Measurements from ENCODE around the gene PROSER3.

Gene PROSER3

DNA sequence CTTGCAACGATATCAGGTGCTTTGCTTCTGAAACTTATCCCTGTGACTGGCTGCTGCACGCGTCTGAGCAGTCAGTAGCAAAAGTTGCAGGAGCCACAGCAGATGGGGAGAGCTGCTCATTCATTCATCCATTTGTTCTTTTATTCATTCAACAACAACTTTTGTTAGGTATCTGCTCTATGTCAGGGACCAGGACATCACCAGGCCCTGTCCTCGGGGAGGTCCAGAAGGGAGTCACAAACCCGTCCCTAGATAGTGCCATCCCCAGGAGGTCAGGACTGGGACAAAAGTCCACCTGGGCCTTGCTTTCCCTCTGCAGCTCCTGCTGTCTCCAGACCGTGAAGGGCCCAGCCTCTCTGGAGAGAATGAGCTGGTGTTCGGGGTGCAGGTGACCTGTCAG is 20.0 kb downstream of the PROSER3 start:
- DNase-seq (ENCODE audit: low spot score): no peak

DNA sequence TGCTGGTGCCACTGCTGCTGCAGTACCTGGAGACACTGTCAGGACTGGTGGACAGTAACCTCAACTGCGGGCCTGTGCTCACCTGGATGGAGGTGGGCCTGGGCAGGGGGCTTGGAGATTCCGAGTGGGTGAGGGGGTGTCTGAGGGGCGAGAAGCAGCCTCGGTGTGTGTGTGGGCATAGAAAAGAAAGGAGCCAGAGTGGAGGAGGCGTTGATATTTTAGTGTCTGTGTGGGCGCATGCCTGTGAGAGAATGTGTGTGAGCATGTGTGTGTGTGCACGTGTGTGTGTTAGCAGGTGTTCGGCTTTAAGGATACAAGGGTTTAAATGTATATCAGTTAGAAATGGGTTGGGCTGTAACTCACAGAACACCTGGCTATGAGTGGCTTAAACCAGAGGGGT is 21.1 kb downstream of the PROSER3 start:
- no peak for DNase-seq (ENCODE audit: low spot score)

DNA sequence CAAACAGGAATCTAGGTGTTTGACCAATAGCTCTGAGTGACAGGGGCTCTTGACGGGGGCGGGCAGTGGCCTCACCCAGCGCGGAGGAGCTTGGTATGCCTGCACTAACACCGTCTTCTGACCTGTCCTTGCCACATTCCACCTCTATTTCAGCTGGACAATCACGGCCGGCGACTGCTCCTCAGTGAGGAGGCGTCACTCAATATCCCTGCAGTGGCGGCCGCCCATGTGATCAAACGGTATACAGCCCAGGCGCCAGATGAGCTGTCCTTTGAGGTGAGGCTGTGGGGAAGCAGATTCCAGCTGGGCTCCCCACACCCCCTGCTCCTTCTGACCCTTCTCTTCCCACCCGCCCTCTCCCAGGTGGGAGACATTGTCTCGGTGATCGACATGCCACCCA is 22.1 kb downstream of the PROSER3 start:
- no peak for DNase-seq (ENCODE audit: low spot score)

DNA sequence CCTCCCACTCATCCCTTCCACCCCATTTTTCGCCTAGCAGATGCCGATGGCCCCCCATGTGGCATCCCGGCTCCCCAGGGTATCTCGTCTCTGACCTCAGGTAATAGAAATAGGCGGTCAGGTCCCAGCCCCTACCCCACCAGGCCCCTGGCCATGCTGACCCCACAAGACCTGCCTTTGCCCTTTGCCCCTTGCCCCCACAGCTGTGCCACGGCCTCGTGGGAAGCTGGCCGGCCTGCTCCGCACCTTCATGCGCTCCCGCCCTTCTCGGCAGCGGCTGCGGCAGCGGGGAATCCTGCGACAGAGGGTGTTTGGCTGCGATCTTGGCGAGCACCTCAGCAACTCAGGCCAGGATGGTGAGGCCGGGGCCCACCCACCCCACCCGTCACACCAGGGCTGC is 22.7 kb downstream of the PROSER3 start:
- DNase-seq (ENCODE audit: low spot score): no peak

DNA sequence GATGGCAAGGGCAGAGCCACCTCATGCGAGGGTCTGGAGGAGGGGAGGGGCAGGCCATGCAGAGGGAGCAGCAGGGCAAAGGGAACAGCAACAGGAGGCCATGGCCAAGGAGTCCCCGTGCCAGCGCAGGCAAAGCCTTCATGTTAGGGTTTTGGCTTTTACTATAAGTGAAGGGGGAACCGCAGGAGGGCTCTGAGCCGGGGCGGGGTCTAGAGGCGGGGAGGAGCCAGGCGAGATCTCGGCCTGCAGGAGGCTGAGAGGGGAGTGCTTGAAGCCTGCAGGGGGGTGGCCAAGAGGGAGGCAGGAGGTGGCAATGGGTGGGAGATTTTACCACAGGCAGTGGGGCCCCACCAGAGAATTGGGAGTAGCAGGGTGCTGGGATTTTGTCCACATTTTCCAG is 23.7 kb downstream of the PROSER3 start:
- DNase-seq (ENCODE audit: low spot score): no peak

DNA sequence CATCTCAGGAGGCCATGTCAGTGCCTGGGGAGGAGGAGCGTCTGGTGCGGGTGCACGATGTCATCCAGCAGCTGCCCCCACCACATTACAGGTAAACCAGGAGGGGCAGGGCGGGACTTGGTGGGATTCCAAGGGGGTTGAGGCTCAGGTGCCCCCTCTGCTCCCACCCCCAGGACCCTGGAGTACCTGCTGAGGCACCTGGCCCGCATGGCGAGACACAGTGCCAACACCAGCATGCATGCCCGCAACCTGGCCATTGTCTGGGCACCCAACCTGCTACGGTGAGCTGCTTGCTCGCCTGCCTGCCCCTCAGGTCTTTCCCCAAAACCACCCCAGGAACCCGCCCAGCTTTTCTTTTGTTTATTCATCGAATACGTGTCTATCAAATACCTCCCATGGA is 24.6 kb downstream of the PROSER3 start:
- DNase-seq (ENCODE audit: low spot score): no peak

DNA sequence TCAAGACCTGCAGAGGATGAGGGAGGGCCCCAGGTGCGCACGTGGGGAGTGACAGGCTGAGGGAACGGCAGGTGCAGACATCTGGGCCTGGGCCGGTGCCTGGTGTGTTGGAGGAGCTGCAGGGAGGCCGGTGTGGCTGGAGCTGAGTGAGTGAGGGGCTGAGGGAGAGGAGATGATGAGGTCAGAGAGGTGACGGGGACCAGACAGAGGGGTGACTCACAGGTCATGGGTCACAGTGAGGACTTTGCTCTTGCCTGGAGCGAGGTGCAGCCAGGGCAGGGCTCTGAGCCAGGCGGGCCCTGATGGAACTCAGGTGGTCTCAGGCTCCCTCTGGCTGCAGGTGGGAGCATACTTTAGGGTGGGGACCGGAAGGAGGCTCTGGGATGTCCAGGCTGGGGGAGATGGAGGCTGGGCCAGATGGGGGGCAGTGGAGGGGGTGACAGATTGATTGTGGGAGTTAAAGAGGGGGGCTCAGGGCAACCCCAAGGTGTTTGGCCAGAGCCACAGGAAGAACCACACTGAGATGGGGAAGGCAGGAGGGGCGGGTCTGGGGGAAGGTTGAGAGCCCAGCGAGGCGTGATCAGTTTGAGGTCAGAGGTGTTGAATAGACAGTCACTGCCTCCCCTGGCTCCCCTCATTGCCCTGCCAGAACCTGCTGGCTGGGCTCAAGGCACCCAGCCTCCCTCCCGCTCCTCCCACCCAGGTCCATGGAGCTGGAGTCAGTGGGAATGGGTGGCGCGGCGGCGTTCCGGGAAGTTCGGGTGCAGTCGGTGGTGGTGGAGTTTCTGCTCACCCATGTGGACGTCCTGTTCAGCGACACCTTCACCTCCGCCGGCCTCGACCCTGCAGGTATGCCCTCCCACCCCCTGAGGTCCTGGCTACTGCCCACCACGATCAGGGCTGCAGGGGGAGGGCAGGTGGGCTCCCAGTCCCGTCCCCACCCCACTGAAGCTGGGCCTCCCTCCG is 25.8 kb downstream of the PROSER3 start:
- no peak for DNase-seq (ENCODE audit: low spot score)

DNA sequence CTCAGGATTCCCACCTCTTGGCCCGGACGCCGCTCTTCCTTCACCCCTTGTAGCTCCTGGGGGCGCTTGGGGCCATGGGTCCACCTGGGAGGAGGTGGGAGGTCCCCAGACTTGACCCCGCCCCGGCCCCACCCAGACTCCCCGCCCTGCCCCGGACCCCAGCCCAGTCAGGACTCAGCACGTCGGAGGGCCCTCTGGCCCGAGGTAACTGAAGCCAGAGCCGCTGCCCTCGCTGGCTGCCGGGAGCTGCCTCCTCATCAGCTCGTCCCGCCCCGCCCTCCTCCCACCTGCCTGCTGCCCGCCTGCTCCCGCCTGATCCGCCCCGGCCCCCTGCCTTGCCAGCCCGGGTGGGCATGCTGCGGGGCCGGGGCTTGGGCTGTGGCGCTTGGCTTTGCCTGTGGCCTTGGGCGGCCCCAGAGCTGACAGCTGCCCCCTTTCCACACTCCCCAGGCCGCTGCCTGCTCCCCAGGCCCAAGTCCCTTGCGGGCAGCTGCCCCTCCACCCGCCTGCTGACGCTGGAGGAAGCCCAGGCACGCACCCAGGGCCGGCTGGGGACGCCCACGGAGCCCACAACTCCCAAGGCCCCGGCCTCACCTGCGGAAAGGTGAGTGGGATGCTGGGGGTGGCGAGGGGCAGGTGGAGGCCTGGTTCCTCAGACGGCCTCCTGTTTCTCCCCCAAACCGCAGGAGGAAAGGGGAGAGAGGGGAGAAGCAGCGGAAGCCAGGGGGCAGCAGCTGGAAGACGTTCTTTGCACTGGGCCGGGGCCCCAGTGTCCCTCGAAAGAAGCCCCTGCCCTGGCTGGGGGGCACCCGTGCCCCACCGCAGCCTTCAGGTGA is 26.7 kb downstream of the PROSER3 start:
- no peak for DNase-seq (ENCODE audit: low spot score)

DNA sequence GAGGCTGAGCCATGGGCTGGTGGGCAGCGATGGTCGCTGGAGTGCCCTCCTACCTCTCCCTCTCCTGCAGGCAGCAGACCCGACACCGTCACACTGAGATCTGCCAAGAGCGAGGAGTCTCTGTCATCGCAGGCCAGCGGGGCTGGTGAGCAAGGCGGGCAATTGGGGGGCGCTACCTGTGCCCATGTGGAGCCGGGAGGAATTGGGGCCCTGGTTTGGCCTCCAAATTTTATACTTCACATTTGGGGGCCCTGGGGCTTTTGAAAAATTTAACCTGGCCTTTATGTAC is 27.3 kb downstream of the PROSER3 start:
- no peak for DNase-seq (ENCODE audit: low spot score)

DNA sequence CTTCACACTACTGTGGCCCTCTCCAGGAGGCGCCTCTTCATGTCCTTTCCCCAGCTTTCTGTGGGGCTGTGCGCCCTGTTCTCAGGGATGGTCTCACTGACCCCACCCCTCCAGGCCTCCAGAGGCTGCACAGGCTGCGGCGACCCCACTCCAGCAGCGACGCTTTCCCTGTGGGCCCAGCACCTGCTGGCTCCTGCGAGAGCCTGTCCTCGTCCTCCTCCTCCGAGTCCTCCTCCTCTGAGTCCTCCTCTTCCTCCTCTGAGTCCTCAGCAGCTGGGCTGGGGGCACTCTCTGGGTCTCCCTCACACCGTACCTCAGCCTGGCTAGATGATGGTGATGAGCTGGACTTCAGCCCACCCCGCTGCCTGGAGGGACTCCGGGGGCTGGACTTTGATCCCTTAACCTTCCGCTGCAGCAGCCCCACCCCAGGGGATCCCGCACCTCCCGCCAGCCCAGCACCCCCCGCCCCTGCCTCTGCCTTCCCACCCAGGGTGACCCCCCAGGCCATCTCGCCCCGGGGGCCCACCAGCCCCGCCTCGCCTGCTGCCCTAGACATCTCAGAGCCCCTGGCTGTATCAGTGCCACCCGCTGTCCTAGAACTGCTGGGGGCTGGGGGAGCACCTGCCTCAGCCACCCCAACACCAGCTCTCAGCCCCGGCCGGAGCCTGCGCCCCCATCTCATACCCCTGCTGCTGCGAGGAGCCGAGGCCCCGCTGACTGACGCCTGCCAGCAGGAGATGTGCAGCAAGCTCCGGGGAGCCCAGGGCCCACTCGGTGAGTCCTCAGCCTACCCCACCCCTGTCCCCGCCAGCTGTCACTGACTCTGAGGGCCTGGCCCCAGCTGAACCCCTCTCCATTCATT is 28.6 kb downstream of the PROSER3 start:
- DNase-seq (ENCODE audit: low spot score): no peak

DNA sequence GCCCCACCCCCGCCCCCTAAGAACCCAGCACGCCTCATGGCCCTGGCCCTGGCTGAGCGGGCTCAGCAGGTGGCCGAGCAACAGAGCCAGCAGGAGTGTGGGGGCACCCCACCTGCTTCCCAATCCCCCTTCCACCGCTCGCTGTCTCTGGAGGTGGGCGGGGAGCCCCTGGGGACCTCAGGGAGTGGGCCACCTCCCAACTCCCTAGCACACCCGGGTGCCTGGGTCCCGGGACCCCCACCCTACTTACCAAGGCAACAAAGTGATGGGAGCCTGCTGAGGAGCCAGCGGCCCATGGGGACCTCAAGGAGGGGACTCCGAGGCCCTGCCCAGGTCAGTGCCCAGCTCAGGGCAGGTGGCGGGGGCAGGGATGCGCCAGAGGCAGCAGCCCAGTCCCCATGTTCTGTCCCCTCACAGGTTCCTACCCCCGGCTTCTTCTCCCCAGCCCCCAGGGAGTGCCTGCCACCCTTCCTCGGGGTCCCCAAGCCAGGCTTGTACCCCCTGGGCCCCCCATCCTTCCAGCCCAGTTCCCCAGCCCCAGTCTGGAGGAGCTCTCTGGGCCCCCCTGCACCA is 29.3 kb downstream of the PROSER3 start:
- no peak for DNase-seq (ENCODE audit: low spot score)

DNA sequence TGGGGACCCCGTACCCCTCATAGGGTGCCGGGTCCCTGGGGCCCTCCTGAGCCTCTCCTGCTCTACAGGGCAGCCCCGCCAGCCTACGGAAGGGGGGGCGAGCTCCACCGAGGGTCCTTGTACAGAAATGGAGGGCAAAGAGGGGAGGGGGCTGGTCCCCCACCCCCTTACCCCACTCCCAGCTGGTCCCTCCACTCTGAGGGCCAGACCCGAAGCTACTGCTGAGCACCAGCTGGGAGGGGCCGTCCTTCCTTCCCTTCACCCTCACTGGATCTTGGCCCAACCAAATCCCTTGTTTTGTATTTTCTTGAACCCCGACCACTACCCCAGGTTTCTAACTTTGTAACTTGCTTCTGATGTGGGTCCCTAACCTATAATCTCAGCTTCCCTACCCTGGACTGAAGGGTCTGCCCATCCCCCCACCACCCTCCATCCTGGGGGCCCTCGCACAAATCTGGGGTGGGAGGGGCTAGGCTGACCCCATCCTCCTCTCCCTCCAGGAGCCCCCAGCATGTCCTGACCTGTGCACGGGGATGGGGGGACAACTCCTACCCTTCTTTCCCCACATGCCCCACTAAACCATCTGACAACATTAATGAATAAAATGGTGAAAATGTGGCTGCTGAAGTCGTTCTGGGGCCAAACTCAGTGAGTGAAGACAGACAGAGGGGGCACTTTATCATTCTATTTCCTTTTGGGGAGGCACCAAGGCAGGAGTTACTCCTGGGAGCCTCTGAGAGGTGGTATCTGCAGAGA is 30.4 kb downstream of the PROSER3 start:
- no peak for DNase-seq (ENCODE audit: low spot score)

DNA sequence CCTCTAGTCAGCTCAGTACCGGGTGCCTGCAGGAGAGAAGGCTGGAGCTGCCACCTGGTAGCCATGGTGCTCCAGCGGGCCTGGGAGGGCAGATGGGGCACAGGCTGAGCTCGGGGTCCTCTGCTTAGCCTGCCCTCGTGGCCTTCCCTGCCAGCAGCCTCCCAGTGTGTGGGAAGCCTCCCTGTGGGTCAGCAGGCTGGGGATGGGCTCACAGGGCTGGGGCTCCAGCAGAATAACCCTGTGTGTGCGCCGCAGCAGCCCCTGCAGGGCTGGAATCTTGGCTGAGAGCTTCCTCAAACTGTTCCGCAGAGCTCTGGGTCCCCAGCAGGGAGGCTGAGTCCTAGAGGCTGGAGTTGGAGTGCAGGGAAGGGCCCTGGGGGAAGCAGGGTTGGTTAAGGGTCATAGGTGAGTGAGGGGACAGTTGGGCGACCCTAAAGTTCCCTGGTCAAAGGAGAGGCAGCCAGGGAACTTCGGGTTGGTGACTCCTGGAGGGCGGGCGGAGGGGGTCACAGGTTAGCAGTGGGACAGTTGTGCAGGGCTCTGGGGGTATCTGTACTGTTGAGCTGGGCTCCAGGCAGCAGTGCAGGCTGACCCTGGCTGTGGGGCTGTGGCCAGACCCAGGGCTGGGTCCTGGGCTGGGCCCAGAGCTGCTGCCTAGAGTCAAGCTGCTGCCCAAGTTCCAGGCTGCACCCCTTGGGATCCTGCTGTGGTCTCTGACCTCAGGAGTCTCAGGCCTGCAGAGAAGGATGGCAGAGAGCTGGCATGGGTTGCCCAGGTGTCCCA is 31.4 kb downstream of the PROSER3 start:
- no peak for DNase-seq (ENCODE audit: low spot score)

DNA sequence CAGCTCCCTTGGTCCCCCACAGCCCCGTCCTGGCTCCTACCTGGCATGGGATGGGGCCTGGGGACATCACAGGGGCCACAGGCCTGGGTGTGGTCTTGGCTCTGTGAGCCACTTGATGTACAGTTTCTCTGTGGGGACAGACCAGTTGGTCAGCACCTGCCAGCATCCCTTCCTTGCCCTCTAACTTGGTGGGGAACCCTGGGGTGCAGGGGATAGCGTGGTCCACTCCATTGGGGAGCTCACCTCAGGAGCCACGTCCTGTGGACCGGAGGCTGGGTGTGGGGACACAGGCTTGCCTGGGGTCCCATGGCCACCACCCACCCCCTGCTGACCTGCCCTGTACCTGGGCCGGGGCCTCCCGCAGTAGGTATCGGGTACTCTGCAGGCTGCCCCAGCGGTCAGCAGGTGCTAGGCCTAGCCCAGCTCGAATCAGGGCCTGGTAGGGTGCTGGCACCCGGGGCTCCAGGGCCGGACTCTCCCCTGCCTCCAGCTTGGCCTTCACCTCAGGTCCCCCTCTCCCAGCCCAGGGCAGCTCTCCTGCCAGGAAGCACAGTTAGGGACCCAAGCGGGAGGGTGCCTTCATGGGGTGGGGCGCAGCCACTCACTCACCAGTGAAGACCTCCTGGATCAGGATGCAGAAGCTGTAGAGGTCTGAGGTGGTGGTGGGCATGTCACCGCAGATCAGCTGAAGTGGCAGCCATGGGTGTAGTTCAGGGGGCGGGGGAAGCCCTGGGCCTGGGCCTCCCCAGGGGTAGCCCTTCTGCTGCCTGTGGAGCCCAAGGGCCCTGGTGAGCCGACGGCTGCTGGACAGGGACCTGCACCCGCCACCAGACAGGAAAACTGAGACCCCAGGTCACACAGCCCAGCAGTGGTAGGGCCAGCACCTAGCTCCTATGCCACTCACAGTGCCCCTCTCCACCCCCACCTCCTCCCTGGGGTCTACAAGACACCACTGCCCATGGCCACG is 32.3 kb downstream of the PROSER3 start:
- no peak for DNase-seq (ENCODE audit: low spot score)

DNA sequence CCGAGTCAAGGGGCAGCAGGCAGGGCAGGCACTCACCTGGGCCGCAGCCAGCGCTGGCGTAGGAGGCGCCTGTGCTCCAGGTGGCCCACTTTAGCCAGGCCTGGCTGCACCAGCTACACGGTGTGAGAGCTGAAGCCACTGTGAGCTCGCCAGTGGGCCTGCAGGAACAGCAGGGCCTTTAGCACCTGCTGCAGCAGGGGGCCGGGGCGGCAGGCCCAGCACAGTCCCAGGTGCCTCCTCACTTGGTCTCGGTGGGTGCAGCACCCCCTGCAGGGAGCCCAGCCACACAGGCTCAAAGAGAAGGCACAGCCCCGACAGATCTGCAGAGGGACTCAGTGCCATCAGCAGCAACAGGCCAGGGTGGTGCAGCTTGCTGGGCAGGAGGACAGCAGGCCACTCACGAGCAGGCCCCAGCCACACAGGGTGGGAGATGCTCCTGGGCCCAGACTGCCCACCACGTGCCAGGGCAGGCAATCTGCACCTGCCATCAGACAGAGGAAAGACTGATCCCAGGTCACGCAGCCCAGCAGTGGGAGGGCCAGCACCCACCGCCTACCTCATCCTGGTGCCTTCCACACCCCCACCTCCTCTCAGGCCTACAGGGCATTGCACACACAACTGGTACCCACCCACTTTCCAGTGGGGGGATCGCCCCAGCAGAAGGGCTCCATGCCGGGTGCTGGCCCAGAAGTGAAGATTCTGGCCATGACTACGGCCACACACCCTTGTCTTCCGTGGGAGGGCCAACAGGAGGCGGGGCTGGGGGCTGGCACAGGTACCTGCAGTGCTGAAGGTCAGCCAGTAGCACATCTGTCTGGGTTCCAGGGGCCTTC is 33.2 kb downstream of the PROSER3 start:
- no peak for DNase-seq (ENCODE audit: low spot score)

DNA sequence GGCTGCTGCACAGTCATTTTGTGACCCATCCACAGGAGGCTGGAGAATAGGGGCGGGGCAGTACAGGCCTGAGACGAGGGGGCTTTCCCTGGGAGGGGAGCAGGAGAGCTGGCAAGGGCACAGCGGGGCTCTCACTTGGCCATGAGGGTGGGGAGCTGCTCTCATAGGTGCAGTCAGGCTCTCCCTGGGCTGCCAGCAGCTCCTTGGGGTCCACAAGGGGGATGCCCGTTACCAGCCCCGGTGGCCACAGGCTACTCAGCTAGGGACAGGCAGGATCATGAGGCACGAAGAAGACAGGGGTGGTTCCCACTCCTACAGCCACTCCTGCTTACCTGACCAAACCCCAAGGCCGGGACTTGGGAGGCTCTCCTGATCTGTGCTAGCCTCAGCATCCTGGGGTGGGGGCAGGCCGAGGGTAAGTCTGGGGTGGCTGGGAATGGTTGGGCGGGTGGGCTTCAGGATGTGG is 33.9 kb downstream of the PROSER3 start:
- DNase-seq (ENCODE audit: low spot score): no peak

DNA sequence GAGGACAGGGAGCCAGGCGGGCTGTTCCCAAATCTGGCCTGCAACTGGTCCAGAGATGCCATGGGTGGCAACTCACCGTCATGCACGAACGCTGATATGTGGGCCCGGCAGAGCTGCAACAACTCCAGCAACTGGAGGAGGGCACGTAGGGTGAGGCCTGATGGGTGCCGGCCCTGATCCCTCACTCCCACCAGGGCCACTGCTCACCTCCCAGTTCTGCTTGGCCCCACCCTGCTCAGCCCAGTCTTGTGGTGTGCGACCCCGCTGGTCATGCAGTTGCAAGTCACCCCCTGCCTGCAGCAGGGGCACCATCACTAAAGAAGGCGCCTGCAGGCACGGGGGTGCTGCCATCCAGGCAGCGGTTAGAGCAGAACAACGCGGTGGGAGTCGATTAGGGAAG is 34.3 kb downstream of the PROSER3 start:
- DNase-seq (ENCODE audit: low spot score): no peak

DNA sequence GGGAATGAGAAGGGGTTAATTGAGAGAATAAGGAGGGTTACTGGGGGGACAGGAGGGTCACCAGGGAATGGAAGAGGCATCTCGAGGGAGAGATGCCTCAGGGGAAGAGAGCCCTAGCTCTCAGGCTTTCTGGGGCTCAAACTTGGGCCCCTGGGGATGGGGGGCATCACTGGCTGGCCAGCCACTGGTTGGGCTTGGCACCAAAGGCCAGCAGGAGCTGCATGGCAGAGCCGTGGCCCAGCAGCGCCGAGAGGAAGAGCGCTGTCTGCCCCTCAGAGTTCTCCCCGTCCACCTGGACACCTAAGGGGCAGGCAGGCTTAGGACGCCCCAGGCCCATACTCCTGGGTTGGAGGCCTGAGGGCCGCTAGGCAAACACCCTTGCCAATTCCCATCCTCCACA is 34.9 kb downstream of the PROSER3 start:
- no peak for DNase-seq (ENCODE audit: low spot score)
